ENCODE data around the gene OR10J5. TPM values are rescaled to one million over a fixed set of nuclear protein-coding genes. Genes with fewer than 3 reads are reported as not detected.

The OR10J5 gene
- polyA plus RNA-seq, 1 of the 3 experiments (the other 2 are of a cell fraction): not detected

GRCh38 chr1:159510229-159510541 lies 25.6 kb downstream of the OR10J5 start:
- no peaks in the 10 kb centered on the region for H3K36me3 ChIP-seq (replicated peaks in 1 of 2; ENCODE audit: control insufficient read depth in 1 of 2, insufficient read depth in 2 of 2, low read length in 1 of 2)
- H3K27me3 ChIP-seq (ENCODE audit: insufficient read depth): no peaks in the 10 kb centered on the region
- POLR2A ChIA-PET: no interaction called here
- H3K9me3 ChIP-seq: peaks cover 8% of the 10 kb centered on the region
- no peak overlapping the region for H3K4me3 ChIP-seq (ENCODE audit: low read depth in 2 of 2, low read length in 1 of 2)
- no peak overlapping the region for H3K9ac ChIP-seq
- no peaks in the 10 kb centered on the region for H4K20me1 ChIP-seq (ENCODE audit: insufficient read depth)
- H3K4me1 ChIP-seq (ENCODE audit: control insufficient read depth in 1 of 2, insufficient read depth in 2 of 2, low read depth in 1 of 2, low read length in 1 of 2): no peaks in the 10 kb centered on the region
- CTCF ChIA-PET: no interaction called here
- H3K27ac ChIP-seq (ENCODE audit: low read depth in 2 of 2, low read length in 1 of 2): no peak overlapping the region
- 4% methylated on average over 2 of the region's 2 CpGs for WGBS (ENCODE audit: low lambda C conversion rate)
- no peaks in the 10 kb centered on the region for H3K79me2 ChIP-seq (ENCODE audit: insufficient read depth)
- no peak for DNase-seq
- no peaks in the 10 kb centered on the region for H3K9me2 ChIP-seq
- no peak overlapping the region for H2AFZ ChIP-seq (ENCODE audit: low read depth)
- no peak for TF ChIP-seq IRF3 (IDR thresholded peaks at IDR 0.05; ENCODE audit: low read depth, low read length)
- no peak for TF ChIP-seq RCOR1 (IDR thresholded peaks at IDR 0.05; ENCODE audit: low read length)
- TF ChIP-seq REST (IDR thresholded peaks at IDR 0.05; ENCODE audit: low read depth, low read length): no peak
- TF ChIP-seq ZBTB33 (IDR thresholded peaks at IDR 0.05; ENCODE audit: borderline replicate concordance, low read depth): no peak
- TF ChIP-seq RAD21 (IDR thresholded peaks at IDR 0.05; ENCODE audit: low read length): no peak
- no peak for TF ChIP-seq FOXJ3 (CRISPR knock-in tag; IDR thresholded peaks at IDR 0.05)
- TF ChIP-seq EP300 (IDR thresholded peaks at IDR 0.05; ENCODE audit: borderline replicate concordance in 1 of 2, low read depth in 1 of 2, low read length in 1 of 2): no peak
- no peak for TF ChIP-seq NFIC (IDR thresholded peaks at IDR 0.05; ENCODE audit: borderline replicate concordance)
- no peak for TF ChIP-seq GABPA (IDR thresholded peaks at IDR 0.05; ENCODE audit: low read depth)
- no peaks in the 10 kb centered on the region for H3F3A ChIP-seq (replicated peaks; ENCODE audit: insufficient read depth)
- no peak overlapping the region for H3K4me2 ChIP-seq

GRCh38 chr1:159509440-159510228 lies 26.2 kb downstream of the OR10J5 start:
- Histone ChIP-seq H3K4me2 (no peak overlapping the region), H3K9me2 (no peaks in the 10 kb centered on the region), H3K27me3 (ENCODE audit: insufficient read depth) (no peaks in the 10 kb centered on the region), H2AFZ (ENCODE audit: low read depth) (no peak overlapping the region), H4K20me1 (ENCODE audit: insufficient read depth) (no peaks in the 10 kb centered on the region), H3K4me3 (ENCODE audit: low read depth in 2 of 2, low read length in 1 of 2) (no peak overlapping the region), H3K27ac (ENCODE audit: low read depth in 2 of 2, low read length in 1 of 2) (no peak overlapping the region), H3K9ac (no peak overlapping the region), H3K4me1 (ENCODE audit: control insufficient read depth in 1 of 2, insufficient read depth in 2 of 2, low read depth in 1 of 2, low read length in 1 of 2) (no peaks in the 10 kb centered on the region), H3K36me3 (replicated peaks in 1 of 2; ENCODE audit: control insufficient read depth in 1 of 2, insufficient read depth in 2 of 2, low read length in 1 of 2) (no peaks in the 10 kb centered on the region), H3K79me2 (ENCODE audit: insufficient read depth) (no peaks in the 10 kb centered on the region), H3K9me3 (peaks cover 8% of the 10 kb centered on the region), H3F3A (replicated peaks; ENCODE audit: insufficient read depth) (no peaks in the 10 kb centered on the region)
- ChIA-PET POLR2A (no interaction called here), CTCF (interaction anchor here (0.6 kb wide), 1 partner anchor 16 kb away, joined by 3 read pairs; no protein-coding TSS in a partner anchor)
- TF ChIP-seq, protein P1, sequence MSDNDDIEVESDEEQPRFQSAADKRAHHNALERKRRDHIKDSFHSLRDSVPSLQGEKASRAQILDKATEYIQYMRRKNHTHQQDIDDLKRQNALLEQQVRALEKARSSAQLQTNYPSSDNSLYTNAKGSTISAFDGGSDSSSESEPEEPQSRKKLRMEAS (IDR thresholded peaks at IDR 0.05; ENCODE audit: low read depth): no peak
- TF ChIP-seq NFIC (IDR thresholded peaks at IDR 0.05; ENCODE audit: borderline replicate concordance) (no peak), IRF3 (IDR thresholded peaks at IDR 0.05; ENCODE audit: low read depth, low read length) (no peak), FOXM1 (IDR thresholded peaks at IDR 0.05; ENCODE audit: low read depth) (no peak), JUND (IDR thresholded peaks at IDR 0.05) (no peak), USF1 (IDR thresholded peaks at IDR 0.05; ENCODE audit: borderline replicate concordance, low read depth) (no peak), GATA2 (CRISPR knock-in tag; IDR thresholded peaks at IDR 0.05) (no peak), ELF1 (IDR thresholded peaks at IDR 0.05) (no peak), CHD2 (IDR thresholded peaks at IDR 0.05; ENCODE audit: low read length, partially characterized antibody) (no peak), FOSL2 (IDR thresholded peaks at IDR 0.05; ENCODE audit: borderline replicate concordance, low read depth) (no peak), EP300 (IDR thresholded peaks at IDR 0.05; ENCODE audit: borderline replicate concordance in 1 of 2, low read depth in 1 of 2, low read length in 1 of 2) (no peak), TEAD4 (IDR thresholded peaks at IDR 0.05; ENCODE audit: borderline replicate concordance, insufficient read depth) (no peak), TCF12 (IDR thresholded peaks at IDR 0.05) (no peak)
- no peak for DNase-seq
